ENCODE data around the gene GPA33. TPM values are rescaled to one million over a fixed set of nuclear protein-coding genes. Genes with fewer than 3 reads are reported as not detected.
"Not testable (repeated sequence)": the region's sequence is repeated elsewhere in the genome, so short reads cannot be mapped to it uniquely, and the experiment has no call there.

Gene GPA33
- total RNA-seq, 1 donor from 2014 or later = 0.10 TPM

DNA sequence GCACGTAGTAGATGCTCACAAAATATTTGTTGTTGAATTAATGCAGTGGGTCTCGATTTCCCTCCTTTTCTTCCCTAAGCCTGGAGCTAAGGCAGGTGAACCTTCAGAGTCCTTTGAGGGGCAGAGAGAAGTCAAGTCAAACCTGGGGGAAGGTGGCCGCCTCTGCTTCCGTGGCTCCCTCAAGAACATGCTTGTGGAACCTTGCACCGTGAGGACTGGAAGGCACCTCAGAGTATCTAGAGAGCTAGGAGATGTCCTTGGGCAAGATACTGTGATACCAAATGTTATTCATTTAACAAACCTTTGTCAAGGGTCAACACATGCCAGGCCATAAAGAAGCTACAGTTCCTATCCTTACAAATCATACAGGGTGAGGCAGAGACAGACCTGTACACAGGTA lies 38.3 kb downstream of the GPA33 start:
- H3K9me3 Mint-ChIP-seq (ENCODE audit: unreplicated experiment) = no peaks in the 10 kb centered on the region
- TF ChIP-seq CTCF (IDR thresholded peaks at IDR 0.05; ENCODE audit: unreplicated experiment) = no peak
- no peaks in the 10 kb centered on the region for H3K4me1 Mint-ChIP-seq (ENCODE audit: unreplicated experiment)
- DNase-seq (ENCODE audit: low spot score) = no peak
- H3K36me3 Mint-ChIP-seq (ENCODE audit: low read depth, unreplicated experiment) = no peaks in the 10 kb centered on the region
- no peak overlapping the region for H3K4me3 Mint-ChIP-seq (ENCODE audit: unreplicated experiment)
- peaks cover 5% of the 10 kb centered on the region for H3K27me3 Mint-ChIP-seq (ENCODE audit: unreplicated experiment)
- H3K27ac Mint-ChIP-seq (ENCODE audit: unreplicated experiment) = no peak overlapping the region

GRCh38 chr1:167043752-167044488 lies 46.3 kb downstream of the GPA33 start:
- Mint-ChIP-seq H3K27ac (ENCODE audit: unreplicated experiment) (no peak overlapping the region), H3K9me3 (ENCODE audit: unreplicated experiment) (no peaks in the 10 kb centered on the region), H3K36me3 (ENCODE audit: low read depth, unreplicated experiment) (no peaks in the 10 kb centered on the region), H3K27me3 (ENCODE audit: unreplicated experiment) (peaks cover 2% of the 10 kb centered on the region), H3K4me1 (ENCODE audit: unreplicated experiment) (peaks cover 26% of the 10 kb centered on the region), H3K4me3 (ENCODE audit: unreplicated experiment) (no peak overlapping the region)
- TF ChIP-seq CTCF (IDR thresholded peaks at IDR 0.05; ENCODE audit: unreplicated experiment) = no peak
- no peak for DNase-seq (ENCODE audit: low spot score)

DNA sequence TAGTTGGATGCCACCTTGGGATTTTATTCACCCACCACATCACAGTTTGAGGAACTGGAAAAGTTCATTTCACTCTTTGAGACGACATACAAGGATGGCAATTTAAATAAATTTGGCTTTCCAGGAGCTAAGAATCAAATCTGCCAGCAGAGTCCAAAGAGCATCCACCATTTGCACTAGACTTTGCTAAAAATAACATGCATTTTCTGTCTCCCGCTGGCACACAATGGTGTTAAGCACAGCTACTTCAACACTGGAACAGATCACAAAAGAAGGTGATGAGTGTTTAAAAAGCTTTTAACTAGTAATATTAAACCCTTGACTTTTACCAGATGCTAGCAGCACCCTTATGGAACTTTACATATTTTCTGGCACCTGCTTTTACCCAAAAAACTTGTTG lies 56.5 kb downstream of the GPA33 start:
- DNase-seq (ENCODE audit: low spot score) = no peak
- Mint-ChIP-seq H3K4me3 (ENCODE audit: unreplicated experiment) (no peak overlapping the region), H3K27me3 (ENCODE audit: unreplicated experiment) (peaks cover 2% of the 10 kb centered on the region), H3K36me3 (ENCODE audit: low read depth, unreplicated experiment) (no peaks in the 10 kb centered on the region), H3K4me1 (ENCODE audit: unreplicated experiment) (no peaks in the 10 kb centered on the region), H3K9me3 (ENCODE audit: unreplicated experiment) (no peaks in the 10 kb centered on the region), H3K27ac (ENCODE audit: unreplicated experiment) (no peak overlapping the region)
- no peak for TF ChIP-seq CTCF (IDR thresholded peaks at IDR 0.05; ENCODE audit: unreplicated experiment)

GRCh38 chr1:167029553-167029952 lies 60.6 kb downstream of the GPA33 start:
- DNase-seq (ENCODE audit: low spot score); H3K27ac Mint-ChIP-seq (ENCODE audit: unreplicated experiment); H3K36me3 Mint-ChIP-seq (ENCODE audit: low read depth, unreplicated experiment); H3K27me3 Mint-ChIP-seq (ENCODE audit: unreplicated experiment); H3K4me3 Mint-ChIP-seq (ENCODE audit: unreplicated experiment); H3K4me1 Mint-ChIP-seq (ENCODE audit: unreplicated experiment); H3K9me3 Mint-ChIP-seq (ENCODE audit: unreplicated experiment): not testable (repeated sequence)

GRCh38 chr1:167022384-167022783 lies 67.8 kb downstream of the GPA33 start:
- H3K9me3 Mint-ChIP-seq (ENCODE audit: unreplicated experiment) = no peaks in the 10 kb centered on the region

More at GRCh38 chr1:167022384-167022783, 67.8 kb downstream of the GPA33 start:
- Mint-ChIP-seq H3K4me3 (ENCODE audit: unreplicated experiment) (no peak overlapping the region), H3K27ac (ENCODE audit: unreplicated experiment) (no peak overlapping the region), H3K27me3 (ENCODE audit: unreplicated experiment) (peaks cover 2% of the 10 kb centered on the region), H3K4me1 (ENCODE audit: unreplicated experiment) (no peaks in the 10 kb centered on the region), H3K36me3 (ENCODE audit: low read depth, unreplicated experiment) (no peaks in the 10 kb centered on the region)
- no peak for DNase-seq (ENCODE audit: low spot score)
- TF ChIP-seq CTCF (IDR thresholded peaks at IDR 0.05; ENCODE audit: unreplicated experiment) = no peak

All from endothelial cell (in vitro differentiated cells).